ENCODE data around the gene IL31.

Gene IL31

DNA sequence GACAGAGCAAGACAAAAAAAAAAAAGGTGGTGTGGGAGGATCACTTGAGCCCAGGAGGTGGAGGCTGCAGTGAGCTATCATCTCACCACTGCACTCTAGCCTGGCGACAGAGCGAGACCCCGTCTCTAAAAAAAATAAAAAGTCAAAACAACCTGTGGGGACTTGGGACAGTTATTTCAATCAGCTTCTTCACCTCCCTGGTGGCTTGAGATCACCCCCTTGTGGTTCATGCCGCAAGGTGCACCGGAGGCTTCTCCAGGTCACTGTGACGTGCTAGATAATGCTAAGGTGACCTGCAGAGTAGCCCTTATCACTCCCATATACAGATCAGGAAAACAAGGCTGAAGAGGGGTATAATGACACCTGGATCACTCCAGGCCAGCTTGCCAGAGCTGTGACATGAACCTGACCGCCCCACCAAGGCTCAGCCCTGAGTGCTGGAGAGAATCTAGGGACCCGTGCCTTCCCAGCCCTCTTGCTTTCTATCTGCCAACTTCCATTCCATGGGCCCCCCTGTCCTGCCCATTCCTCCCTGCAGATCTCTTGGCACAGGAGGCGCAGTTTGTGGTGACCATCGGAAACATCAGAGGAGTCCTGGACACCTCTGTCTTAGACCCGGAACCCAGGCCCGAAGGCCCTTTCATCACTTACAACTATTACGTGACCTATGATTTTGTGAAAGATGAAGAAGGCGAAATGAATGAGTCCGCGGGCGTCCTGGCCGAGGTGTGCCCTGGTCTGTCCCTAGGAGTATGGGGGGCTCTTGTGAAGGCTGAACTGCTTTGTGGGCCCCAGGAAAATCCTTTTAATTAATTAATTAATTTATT is 17.0 kb upstream of the IL31 start:
- TF ChIP-seq POLR2AphosphoS5 (IDR thresholded peaks at IDR 0.05; ENCODE audit: low read depth, low read length) (no peak), FOXP2 (optimal IDR thresholded peaks at IDR 0.05; ENCODE audit: borderline replicate concordance, extremely low read depth, extremely low read length, insufficient read depth) (no peak), TAF1 (IDR thresholded peaks at IDR 0.05; ENCODE audit: borderline replicate concordance, insufficient read depth, low read length) (no peak), SIN3A (IDR thresholded peaks at IDR 0.05; ENCODE audit: borderline replicate concordance, insufficient read depth, low read length) (no peak)
- TF ChIP-seq, protein P1, sequence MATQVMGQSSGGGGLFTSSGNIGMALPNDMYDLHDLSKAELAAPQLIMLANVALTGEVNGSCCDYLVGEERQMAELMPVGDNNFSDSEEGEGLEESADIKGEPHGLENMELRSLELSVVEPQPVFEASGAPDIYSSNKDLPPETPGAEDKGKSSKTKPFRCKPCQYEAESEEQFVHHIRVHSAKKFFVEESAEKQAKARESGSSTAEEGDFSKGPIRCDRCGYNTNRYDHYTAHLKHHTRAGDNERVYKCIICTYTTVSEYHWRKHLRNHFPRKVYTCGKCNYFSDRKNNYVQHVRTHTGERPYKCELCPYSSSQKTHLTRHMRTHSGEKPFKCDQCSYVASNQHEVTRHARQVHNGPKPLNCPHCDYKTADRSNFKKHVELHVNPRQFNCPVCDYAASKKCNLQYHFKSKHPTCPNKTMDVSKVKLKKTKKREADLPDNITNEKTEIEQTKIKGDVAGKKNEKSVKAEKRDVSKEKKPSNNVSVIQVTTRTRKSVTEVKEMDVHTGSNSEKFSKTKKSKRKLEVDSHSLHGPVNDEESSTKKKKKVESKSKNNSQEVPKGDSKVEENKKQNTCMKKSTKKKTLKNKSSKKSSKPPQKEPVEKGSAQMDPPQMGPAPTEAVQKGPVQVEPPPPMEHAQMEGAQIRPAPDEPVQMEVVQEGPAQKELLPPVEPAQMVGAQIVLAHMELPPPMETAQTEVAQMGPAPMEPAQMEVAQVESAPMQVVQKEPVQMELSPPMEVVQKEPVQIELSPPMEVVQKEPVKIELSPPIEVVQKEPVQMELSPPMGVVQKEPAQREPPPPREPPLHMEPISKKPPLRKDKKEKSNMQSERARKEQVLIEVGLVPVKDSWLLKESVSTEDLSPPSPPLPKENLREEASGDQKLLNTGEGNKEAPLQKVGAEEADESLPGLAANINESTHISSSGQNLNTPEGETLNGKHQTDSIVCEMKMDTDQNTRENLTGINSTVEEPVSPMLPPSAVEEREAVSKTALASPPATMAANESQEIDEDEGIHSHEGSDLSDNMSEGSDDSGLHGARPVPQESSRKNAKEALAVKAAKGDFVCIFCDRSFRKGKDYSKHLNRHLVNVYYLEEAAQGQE (IDR thresholded peaks at IDR 0.05; ENCODE audit: insufficient read depth in 1 of 2, low read depth in 2 of 2, low read length in 2 of 2), result no peak

- TF ChIP-seq SIN3A (IDR thresholded peaks at IDR 0.05; ENCODE audit: borderline replicate concordance, insufficient read depth, low read length), result no peak
- TF ChIP-seq, protein P1 (IDR thresholded peaks at IDR 0.05; ENCODE audit: insufficient read depth in 1 of 2, low read depth in 2 of 2, low read length in 2 of 2), result no peak
- TF ChIP-seq POLR2AphosphoS5 (IDR thresholded peaks at IDR 0.05; ENCODE audit: low read depth, low read length), result no peak
Measured at GRCh38 chr12:122189626-122190475, 15.8 kb upstream of the IL31 start.

DNA sequence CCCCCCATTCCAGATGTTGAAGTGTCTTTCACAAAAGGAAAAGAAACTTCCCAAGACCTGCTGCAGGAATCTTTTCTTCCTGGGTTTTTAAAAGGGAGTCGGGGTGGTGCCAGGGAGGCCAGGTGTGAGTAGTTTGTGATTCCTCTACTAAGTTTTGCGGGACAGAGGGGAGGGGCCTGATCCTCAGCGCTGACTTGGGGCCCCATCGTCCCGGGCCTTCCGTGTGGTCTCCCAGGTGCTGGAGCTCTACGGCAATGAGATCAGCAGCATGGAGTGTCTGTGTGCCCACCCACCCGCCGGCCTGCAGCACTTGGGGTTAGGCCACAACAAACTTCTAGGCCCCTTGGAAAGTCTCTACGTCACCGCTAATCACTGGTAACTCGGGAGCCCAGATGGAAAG is 13.4 kb upstream of the IL31 start:
- TF ChIP-seq SIN3A (IDR thresholded peaks at IDR 0.05; ENCODE audit: borderline replicate concordance, insufficient read depth, low read length), result no peak

GRCh38 chr12:122185494-122186082 is 11.6 kb upstream of the IL31 start:
- TF ChIP-seq POLR2AphosphoS5 (IDR thresholded peaks at IDR 0.05; ENCODE audit: low read depth, low read length), result no peak

DNA sequence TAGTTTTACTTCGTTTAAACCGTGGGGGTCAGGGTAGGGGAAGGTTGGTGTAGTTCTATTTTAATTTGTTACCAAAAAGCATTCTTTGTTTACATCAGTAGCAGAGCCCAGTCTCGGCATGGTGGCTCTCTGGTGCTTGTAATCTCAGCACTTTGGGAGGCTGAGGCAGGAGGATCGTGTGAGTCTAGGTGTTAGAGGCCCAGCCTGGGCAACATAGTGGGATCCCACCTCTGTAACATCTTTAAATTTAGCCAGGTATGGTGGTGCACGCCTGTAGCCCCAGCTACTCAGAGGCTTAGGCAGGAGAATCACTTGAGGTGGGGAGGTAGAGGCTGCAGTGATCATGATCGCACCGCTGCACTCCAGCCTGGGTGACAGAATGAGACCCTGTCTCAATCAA is 11.1 kb upstream of the IL31 start:
- TF ChIP-seq TAF1 (IDR thresholded peaks at IDR 0.05; ENCODE audit: borderline replicate concordance, insufficient read depth, low read length) (no peak), POLR2AphosphoS5 (IDR thresholded peaks at IDR 0.05; ENCODE audit: low read depth, low read length) (no peak), SIN3A (IDR thresholded peaks at IDR 0.05; ENCODE audit: borderline replicate concordance, insufficient read depth, low read length) (no peak), FOXP2 (optimal IDR thresholded peaks at IDR 0.05; ENCODE audit: borderline replicate concordance, extremely low read depth, extremely low read length, insufficient read depth) (no peak)
- TF ChIP-seq, protein P1 (IDR thresholded peaks at IDR 0.05; ENCODE audit: insufficient read depth in 1 of 2, low read depth in 2 of 2, low read length in 2 of 2), result no peak

DNA sequence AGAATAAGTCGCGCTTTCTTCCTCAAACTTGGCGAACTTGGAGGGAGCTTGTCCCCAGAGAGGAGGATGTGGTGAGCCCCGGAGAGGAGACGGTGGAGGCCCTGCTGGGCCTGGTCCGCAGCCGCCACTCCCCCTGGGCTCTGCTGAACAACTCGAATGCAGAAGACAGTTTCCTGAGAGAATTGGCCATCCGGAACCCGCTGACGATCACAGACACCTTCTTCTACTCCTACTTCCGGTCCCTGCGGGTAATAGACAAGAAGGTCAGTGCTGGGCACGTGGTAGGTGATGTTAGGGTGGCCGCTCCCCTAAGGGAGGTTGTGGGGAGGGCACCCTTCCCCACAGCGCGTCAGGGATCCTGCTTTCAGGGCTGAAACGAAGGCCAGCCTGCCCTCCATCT is 10.5 kb upstream of the IL31 start:
- TF ChIP-seq SIN3A (IDR thresholded peaks at IDR 0.05; ENCODE audit: borderline replicate concordance, insufficient read depth, low read length), result no peak
- TF ChIP-seq POLR2AphosphoS5 (IDR thresholded peaks at IDR 0.05; ENCODE audit: low read depth, low read length), result no peak
- TF ChIP-seq TAF1 (IDR thresholded peaks at IDR 0.05; ENCODE audit: borderline replicate concordance, insufficient read depth, low read length), result no peak
- TF ChIP-seq FOXP2 (optimal IDR thresholded peaks at IDR 0.05; ENCODE audit: borderline replicate concordance, extremely low read depth, extremely low read length, insufficient read depth), result no peak
- TF ChIP-seq, protein P1 (IDR thresholded peaks at IDR 0.05; ENCODE audit: insufficient read depth in 1 of 2, low read depth in 2 of 2, low read length in 2 of 2), result no peak

Measured in PFSK-1 (cell line).